CD4-positive, alpha-beta T cell treated with Interleukin-6 at 100 ng/mL for 8 hours (primary cell): ENCODE measurements around the gene AGT.

Source experiments
- DNase-seq: peaks from one replicate; pipeline ENCODE4 v3.0.0-alpha.2; 2020; ENCODE audit warnings: mixed read lengths, low spot score

The AGT gene

DNA sequence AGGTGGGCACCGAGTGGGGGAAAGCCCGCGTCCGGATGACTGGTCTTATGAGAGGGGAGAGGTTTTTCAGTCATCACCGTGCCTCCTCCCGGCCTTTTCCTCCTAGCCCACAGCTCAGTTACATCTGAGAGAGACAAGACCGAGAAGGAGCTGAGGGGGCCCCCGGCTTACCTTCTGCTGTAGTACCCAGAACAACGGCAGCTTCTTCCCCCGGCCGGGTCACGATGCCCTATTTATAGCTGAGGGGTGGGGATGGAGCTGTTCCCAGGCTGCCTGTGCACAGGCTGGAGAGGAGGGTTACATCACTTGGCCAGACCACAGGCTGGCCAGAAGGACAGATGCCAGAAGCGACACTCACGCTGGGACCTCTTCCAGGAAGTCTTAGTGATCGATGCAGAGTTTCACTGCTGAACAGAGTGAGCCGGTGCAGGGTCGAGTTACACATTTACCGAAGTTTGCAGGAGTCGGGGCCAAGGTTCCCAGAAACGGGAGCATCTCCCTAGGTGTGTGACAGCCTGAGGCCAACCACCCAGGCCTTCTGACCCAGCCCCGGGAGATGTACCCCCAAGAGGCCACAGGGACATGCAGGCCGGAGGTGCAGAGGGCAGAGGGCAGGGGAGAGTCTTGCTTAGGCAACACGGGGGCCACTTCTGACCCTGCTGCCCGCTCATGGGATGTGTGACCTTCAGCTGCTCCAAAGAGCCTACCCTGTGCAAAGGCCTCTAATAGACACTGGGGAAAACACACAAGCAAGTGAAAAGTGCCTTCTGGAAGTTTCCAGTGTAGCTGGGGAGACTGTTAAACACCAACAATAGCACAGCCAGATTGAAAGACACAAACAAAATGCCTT, at the start of gene AGT:
AGT (minus strand) TSS at position 208 of the 850 bp plus-strand sequence. CDS start 3,299 bp downstream, outside the sequence.
- no peak for DNase-seq

DNA sequence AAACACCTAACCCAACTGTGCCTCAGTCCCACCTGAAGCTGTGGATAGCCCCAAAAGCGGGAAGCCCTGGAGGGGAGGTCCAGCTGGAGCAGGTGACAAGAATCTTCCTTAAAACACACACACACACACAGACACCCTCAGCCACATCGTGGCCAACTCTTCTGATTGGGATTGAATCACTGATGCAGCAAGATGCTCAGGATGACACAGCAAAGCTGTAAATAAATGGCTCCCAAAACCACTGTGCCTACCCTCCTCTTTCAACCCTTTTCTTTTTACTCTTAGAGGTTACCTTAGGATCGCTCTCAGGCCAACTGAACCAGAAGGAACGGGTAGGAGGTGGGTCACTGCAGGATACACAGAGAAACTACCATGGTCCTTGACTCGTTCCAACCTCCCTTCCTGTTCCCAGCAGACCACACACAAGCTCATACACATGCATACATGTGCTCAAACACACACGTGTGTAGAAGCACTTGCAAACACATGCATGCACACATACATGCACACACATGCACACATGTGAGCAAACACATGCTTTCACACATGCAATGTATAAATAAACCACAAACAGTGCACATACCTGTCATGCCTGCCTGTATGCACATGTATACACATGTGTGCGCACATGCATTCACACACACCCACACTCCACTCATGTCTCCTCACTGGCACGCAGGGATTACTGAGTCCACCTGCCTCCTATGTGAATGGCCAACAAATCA, 47.7 kb upstream of the AGT start:
- no peak for DNase-seq

DNA sequence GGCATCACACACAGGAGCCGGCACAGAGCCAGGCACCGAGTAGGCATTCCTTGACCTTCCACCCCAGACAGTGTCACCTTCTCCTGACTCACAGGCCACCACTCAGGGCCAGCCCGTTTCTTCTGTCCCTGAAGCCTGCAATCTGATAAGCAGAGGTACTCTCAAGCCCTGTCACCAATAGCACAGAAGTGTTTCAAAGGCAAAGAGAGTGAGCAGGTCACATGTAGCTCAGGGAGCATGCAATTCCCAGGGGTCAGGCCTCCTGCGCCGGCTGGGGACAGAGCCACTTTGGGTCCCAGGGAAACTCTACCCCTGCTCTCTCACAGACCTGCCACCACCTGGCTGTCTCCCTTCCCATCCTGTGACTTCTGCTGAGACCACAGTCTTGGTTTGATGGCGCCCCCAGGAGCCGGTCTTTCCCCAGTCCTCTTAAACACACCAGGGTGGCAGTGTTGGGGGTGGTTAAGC, 46.5 kb upstream of the AGT start:
- DNase-seq: no peak

DNA sequence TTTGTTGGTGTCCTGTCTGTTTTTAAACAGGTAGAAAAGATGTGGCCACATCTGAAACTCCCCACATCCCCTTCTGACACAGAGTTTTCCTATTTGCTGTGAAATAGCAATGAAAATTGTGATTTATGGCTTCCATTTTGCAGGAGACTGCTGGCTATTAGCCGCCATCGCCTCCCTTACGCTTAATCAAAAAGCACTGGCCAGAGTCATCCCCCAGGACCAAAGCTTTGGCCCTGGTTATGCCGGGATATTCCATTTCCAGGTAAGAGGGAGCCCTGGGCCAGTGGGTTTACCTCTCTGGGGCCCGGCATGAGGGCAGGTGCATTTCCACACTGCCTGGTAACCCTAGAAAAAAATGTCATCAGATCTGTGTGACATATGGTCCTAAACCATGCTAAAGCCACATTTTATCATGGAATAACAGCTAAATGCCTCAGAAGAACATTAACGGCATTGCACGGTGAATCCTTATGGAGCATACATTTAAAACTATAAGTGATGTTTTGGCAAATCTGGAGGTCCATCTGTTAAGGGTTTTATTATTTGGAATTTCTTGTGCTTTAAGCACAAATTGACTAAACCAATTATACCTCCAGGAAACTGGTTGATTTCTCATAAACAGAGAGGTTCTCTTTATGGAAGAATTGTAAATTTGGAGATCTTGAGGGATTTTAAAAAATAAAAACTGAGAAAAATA, 45.6 kb upstream of the AGT start:
- no peak for DNase-seq

DNA sequence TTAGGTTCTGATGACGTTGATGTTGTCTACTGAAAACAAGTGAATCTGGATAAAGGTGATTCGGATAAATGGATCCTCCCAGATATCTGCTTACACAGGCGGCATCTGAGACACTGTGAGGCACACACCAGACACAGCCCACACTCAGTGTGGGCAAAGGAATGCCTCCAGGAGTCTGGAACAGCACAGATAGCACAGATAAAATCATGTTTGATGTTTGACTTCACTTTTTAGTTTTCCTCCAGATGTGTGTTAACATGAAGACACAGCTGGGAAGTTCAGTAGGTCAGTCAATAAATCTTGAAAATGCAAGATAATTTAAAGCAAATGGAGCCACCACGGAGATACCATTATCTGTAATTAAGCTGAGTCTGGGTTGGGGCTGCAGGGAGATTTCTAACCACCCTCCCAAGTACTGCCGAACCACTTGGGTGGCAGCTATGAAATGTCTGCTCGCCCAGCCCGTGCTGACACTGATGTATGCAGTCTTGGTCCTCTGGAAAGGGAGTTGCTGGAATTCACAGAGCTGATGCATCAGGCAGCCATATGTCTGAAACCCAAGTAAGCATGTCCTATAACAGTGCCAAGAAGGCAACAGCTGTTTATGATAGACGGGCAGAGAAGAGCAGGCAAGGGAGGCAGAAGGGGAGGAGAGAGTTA, 44.9 kb upstream of the AGT start:
- DNase-seq: no peak

DNA sequence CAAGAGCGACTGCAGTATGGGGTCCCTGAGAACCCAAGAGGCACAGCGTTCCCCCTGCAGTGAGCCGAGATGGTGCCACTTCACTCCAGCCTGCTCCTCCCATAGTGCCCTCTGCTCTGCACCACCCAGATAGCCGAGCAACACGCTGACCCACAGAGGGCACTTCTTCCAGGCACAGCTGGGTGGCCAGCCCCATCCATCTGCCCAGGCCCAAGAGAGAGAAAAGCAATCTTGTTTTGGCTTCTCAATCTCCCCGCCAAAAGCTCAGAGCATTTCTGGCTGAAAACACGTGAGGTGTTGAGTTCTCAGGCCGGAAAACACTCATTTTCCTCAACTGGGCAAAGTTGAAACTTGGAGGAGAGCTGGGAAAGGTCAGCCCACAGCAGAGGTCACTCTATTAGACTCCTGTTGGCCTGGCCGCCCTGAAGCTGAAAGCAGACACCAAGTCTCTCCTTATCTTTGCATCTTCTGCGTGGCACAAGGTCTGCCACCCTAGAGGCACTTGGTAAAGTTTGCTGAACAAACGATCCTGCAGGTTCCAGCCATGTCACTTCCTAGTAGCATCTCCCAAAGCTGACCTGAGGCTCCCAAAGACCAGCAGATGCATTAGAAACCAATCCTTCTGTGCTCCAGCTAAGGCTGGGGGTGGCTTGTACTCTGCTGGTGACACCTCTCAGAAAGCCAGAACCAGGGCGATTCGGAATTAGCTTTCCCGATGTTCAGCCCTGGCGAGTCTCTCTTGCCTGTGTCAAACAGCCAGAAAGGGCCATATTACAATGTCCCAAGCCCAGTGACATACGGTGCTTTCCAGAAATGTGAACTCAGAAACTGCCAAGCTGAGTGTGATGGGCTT, 44.2 kb upstream of the AGT start:
- DNase-seq: no peak

DNA sequence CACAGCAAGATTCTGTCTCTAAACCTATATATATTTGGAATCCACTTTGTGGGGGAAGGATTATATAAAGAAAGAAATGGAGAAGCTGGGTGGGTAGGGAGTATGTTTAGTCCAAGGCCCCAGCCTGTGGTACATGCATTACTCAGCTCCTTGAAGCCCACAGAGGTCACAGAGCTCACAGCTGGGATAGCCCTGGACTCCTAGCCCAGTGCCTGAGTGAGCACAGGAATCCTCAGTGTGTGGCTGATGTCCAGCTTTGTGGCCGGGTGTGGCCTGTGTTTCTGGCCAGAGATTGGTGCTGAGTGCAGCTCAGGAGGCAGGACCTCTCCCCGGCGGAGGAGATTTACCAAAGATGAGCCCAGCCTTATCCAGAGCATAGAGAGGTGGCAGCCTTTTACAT, 40.9 kb upstream of the AGT start:
- no peak for DNase-seq

DNA sequence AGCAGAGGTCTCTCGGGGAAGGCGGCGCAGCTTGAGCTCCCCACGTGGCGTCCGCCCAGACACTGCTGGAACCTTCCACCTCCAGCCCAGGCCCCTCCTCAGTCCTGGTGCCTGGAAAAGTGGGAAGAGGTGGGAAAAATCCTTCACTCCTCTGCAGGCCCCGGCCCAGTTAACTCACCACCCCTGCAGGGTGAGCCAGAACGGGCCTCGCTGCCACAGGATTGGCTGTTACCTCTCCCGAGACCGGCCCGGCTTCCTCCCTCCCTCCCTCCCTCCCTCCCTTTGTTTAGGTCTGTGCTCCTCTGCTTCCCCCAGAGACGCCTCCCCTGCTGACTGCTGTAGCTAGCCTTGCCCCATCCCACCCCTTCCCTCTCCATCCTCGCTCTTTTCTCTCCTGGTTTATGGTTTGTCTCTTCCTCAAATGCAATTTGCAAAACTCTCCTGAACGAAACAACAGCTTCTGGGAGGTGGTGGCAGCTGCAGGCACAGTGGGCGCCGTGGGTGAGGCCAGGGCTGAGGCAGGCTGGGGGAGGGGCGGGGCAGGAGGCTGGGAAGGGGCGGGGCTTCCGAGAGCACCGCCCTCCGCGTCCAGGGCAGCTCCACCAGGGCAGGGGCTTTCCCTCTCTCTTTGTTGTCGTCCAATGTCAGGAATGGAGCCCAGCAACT, 39.8 kb upstream of the AGT start:
- peak; percentile 48 for DNase-seq

DNA sequence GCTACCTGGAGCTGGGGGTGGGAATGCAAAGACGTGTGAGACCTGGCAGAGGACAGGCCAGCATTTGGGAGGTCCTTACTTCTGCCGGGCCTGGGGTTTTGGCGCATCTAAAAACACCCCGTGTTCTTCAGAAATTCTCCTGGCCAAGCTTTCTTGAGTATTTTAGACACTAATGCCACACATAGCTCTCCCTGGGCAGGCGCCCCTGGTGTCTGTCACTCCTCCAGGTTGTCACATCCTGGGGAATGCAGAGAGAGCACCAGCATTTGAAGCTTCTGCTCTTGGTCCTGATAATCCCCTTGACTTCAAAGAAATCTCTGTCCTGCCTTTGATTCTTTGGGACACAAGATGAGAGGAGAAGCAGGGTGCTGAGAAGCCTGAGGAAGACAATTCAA, 39.3 kb upstream of the AGT start:
- DNase-seq: no peak

DNA sequence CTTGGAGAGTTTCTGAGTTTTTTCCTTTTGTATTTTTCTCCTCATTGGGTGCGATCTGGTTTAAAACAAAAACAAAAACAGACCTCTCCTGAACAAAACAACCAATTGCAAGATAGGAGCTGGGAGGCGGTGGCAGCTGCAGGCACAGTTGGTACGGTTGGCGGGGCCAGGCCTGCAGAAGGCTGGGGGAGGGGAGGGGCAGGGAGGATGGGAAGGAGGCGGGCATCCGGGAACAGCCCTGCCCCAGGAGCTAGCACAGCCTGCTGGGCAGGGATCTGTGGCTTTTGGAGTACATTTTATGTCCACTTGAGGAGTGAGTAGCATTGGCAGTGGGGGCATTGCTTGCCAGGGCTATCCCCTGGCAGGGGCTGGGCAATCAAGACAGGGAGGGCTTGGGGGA, 38.5 kb upstream of the AGT start:
- DNase-seq: no peak

DNA sequence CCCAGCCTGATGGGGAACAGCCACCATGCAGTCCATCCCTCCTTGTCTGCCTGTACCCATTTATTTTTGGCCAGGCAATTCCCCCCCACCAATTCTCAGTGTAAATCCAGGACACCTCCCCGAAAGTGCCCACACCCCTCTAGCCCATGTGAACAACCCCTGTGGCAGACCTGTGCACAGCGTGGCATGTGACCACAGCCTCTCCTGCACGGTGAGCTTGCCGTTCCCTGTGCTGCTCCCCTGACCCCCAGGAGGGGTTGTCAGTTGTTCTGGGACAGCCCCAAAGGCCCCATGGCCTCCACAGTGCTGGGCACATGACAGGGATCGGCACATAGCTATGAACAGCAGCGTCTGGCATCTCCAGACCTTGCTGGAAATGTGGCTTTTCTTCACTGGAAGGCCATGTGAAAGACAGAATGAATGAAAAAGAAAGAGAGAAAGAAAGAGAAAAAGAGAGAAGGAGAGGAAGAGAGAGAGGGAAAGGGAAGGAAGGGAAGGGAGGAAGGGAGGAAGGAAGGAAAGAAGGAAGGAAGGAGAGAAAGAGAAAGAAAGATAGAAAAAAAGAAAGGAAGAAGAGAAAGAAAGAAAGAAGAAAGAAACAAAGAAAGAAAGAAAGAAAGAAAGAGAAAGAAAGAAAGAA, 37.2 kb upstream of the AGT start:
- DNase-seq: no peak

DNA sequence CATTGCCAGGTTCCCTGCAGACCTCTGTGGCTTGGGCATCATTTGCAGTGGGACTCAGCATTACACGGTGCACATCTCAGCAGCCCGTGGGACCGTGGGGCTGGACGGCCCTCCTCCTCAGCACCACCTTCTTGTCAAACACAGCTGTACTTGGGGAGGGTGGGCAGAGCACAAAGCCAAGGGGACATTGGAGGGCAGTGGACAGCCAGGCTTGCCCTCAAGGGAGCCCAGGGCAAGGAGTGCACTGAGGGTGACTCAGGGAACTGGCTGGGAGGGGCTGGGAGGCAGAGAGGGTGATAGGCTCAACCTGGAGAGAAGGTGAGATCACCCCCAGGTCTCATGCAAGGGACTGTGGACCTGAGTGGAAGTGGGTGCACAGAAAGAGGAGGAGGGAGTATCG, 36.7 kb upstream of the AGT start:
- no peak for DNase-seq

DNA sequence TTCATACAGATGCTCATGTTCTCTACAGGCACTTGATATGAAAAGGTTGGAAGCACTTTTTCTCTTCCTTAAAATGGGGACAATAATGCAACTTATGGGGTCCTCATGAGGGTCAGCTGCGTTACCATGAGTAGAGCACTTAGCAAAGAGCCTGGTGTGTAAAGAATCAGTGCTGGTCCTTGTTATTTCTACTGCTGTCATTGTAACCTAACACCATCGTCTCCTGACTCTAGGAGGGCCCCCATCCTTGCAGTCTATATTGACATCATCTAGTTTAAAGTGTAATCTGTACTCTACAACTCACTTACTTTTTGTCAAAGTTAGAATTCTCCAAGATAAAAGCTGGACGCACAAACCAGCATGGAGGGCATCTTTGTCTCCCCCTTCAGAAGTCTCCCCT, 35.7 kb upstream of the AGT start:
- no peak for DNase-seq

DNA sequence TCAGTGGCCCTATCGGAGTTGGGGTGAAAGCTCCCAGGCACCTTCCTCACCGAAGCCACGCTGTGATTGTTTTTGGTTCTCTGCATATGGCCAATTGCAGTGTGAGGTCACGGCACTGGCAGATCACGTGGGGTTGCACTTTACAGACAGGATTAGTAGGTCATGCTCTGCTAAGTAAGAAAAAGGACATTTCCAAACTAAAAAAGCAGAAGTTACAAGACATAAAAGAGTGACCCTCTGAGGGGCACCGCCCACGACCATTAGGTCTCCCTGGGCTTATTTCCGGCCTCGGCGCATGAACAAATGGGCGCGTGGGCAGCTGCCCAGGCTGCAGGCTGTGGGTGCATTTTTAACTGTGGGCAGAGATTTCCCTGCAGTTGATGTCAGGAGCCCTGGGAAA, 35.2 kb upstream of the AGT start:
- no peak for DNase-seq

DNA sequence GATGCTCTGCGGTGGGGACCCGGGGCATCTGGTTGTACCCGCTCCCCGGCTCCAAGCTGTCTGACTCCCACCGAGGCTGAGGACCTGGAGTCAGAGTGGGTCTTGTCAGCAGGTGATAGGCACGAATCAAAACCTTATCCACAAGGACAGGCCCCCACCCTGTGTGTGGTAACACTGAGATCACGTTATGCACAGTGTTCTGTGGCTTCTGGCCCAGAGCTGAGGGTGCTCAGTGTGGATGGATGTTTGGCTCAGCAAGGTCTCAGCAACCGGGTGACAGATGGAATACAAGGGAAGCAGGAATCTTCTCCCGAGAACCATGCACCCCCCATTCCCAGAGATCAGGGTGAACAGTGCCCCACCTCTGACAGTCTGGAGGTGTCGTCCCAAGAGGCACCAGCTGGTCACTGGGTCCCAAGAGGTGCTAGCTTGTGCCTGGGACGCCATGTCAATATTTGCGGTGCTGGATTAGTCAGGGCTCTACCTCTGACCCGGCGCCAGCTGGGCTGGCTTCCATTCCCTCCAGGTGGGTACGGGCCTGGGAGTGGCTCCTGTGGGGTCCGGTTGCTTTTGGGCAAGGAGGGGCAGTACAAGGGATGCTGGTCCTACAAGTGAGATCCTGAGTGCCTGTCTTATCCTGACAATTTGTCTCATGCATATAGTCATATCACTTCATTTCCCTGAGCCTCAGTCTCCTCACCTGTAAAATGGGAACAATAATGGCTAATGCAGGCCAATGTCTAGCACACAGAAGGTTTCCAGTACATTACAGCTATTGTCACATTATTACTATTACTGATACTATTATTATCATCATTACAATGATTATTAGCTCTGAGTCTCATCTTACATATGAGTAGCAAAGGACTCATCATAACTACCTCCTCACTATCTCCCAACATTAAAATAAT, 34.2 kb upstream of the AGT start:
- no peak for DNase-seq

DNA sequence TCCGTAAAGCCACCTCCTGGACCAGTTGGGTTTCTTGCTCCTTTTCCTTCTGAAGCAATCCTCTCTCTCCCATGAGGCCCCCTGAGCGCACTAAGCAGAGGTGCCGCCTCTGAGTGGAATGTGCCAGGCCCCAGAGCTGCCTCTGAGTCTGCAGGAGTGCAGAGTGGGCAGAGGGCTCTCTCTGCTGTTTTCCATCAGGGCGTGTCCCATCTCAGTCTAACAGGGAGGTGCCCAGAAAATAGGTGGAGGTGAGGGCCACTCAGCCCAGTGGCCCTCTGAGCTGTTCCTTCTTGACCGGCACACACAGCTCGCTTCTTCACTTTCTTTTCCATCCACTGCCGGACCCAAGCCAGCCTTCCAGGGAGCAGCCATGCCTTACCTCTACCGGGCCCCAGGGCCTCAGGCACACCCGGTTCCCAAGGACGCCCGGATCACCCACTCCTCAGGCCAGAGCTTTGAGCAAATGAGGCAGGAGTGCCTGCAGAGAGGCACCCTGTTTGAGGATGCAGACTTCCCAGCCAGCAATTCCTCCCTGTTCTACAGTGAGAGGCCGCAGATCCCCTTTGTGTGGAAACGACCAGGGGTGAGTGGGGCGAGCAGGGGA, 33.3 kb upstream of the AGT start, which contains the start of gene CAPN9:
CAPN9 (plus strand) TSS at position 262 of the 604 bp plus-strand sequence; CDS start at position 371, 109 bp downstream.
- DNase-seq: no peak

DNA sequence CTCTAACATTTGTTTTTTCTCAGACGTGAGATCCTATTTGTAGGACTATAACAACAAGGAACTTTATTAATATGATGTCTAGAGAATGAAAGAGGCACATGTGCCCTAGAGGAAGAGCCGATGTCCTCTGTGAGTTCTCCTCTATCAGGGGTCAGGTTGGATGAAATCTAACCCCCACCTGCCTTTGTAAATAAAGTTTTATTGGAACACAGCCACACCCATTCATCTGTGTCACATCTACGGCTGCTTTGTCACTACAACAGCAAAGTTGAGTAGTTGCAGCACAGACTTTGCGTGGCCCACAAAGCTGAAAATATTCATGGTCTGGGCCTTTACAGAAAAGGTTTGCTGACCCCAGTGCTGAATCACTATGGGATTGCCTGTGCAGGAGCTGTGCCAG, 32.7 kb upstream of the AGT start:
- DNase-seq: no peak

DNA sequence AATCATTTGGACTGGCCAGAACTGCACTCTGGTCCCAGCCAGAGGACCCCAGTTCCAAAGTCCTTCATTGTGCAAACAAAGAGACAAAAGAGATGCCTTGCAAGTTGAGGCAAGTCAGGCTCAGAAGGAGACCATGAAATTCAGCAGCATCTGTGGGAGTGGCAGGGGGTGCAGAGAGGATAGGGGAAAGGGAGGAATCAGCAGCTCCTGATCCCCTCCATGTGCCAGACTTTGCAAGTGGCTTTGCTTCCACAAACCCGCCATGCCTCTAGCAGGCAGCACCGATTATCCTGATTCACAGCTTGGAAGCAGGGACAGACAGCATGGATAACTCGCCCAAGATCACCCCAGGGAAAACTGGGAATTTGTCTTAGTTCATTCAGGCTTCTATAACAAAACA, 31.1 kb upstream of the AGT start:
- DNase-seq: no peak

DNA sequence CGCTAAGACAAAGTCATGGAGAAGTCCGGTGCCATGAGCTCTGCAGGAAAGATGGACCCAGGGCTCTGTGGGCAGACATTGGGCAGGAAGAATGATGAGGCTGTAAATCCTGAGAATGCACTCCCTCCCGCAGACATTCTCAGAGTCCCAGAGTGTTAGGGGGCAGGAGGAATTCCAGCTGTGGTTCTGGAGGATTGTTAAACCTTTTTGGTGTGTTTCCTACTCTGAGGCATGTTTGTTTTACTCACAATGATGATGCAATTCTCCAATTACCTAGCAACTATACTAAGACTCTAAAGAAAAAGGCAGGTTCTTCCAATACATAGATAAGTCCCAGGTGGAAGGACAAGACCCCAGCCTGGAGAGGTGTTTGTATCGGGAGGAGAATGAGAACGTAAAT, 30.5 kb upstream of the AGT start:
- no peak for DNase-seq
